K562 (cell line): ENCODE results near the gene VARS1. TPM values are rescaled to one million over a fixed set of nuclear protein-coding genes. Genes with fewer than 3 reads are reported as not detected.
A peak's percentile ranks its signal among the peaks of the same experiment; 100 is the strongest.

Experiments
- BMI1 ChIP-seq: fragments of 150-350 bp; IDR thresholded peaks from 2 replicates; pipeline ENCODE4 v1.6.1; 2014; ENCODE audit warnings: low read length
- CCAR2 ChIP-seq: fragments of 200-400 bp; formaldehyde crosslinking; IDR thresholded peaks from 2 replicates; pipeline ENCODE4 v1.6.1; 2017; ENCODE audit warnings: mild to moderate bottlenecking, low read depth, low read length
- E2F3 ChIP-seq: fragments of 250-450 bp; sonication (Bioruptor Pico); IDR thresholded peaks from 2 replicates; pipeline ENCODE4 v1.4.0; 2020; ENCODE audit warnings: mild to moderate bottlenecking
- ELF1 ChIP-seq: fragments of 200-800 bp; sonication (Bioruptor generic); IDR thresholded peaks from 2 replicates; pipeline ENCODE4 v1.6.1; 2016; ENCODE audit warnings: missing genetic modification characterization, missing compliant biosample characterization
- ETS1 ChIP-seq: conservative IDR thresholded peaks from 2 replicates; pipeline ENCODE4 v1.6.1; 2011; ENCODE audit warnings: low read depth, mild to moderate bottlenecking, low read length; ENCODE audit not compliant: control insufficient read depth
- ETS2 ChIP-seq: IDR thresholded peaks from 2 replicates; pipeline ENCODE4 v1.6.1; 2016; ENCODE audit warnings: borderline replicate concordance, missing genetic modification characterization, mild to moderate bottlenecking, moderate library complexity, missing compliant biosample characterization; ENCODE audit not compliant: poor library complexity, severe bottlenecking
- HDAC1 ChIP-seq, 2 experiments: fragments of 450-650 bp; IDR thresholded peaks; 2 replicates each; pipeline ENCODE4 v1.6.1; 2016 to 2017; ENCODE audit warnings: inconsistent platforms in 1 of 2, mild to moderate bottlenecking in 1 of 2, moderate library complexity in 1 of 2
- HINFP ChIP-seq: fragments of 450-650 bp; conservative IDR thresholded peaks from 2 replicates; pipeline ENCODE4 v1.6.1; 2016; ENCODE audit warnings: missing genetic modification characterization, low read depth, mild to moderate bottlenecking, control low read depth, missing compliant biosample characterization
- HIVEP1 ChIP-seq: fragments of 250-450 bp; sonication (Bioruptor Pico); IDR thresholded peaks from 2 replicates; pipeline ENCODE4 v1.4.0; 2020; ENCODE audit warnings: mild to moderate bottlenecking
- KAT7 ChIP-seq: sonication (generic); formaldehyde crosslinking; IDR thresholded peaks from 2 replicates; pipeline ENCODE4 v1.8.0; 2022; ENCODE audit warnings: missing genetic modification reagents, mild to moderate bottlenecking, borderline replicate concordance
- L3MBTL2 ChIP-seq: fragments of 450-650 bp; IDR thresholded peaks from 2 replicates; pipeline ENCODE4 v1.6.1; 2016; ENCODE audit warnings: mild to moderate bottlenecking, moderate library complexity
- NR4A1 ChIP-seq, 2 experiments: fragments of 250-450 bp in 1 of 2; fragments of 450-650 bp in 1 of 2; sonication (Bioruptor Pico) in 1 of 2; IDR thresholded peaks; 2 replicates each; pipeline versions ENCODE4 v1.4.0 to v1.6.1; 2016 to 2020; ENCODE audit warnings: mild to moderate bottlenecking in 2 of 2, missing compliant biosample characterization in 1 of 2, missing genetic modification characterization in 1 of 2, moderate library complexity in 1 of 2
- RBM34 ChIP-seq: fragments of 200-400 bp; formaldehyde crosslinking; IDR thresholded peaks from 2 replicates; pipeline ENCODE4 v1.6.1; 2018; ENCODE audit warnings: low read length, borderline replicate concordance; ENCODE audit not compliant: insufficient read depth
- RUNX1 ChIP-seq: sonication (generic); IDR thresholded peaks from 2 replicates; pipeline ENCODE4 v1.6.1; 2016; ENCODE audit warnings: antibody characterized with exemption, low read depth
- TSHZ1 ChIP-seq: fragments of 250-450 bp; sonication (Bioruptor Pico); IDR thresholded peaks from 2 replicates; pipeline ENCODE4 v1.4.0; 2020; ENCODE audit warnings: mild to moderate bottlenecking, moderate library complexity
- ZNF133 ChIP-seq: fragments of 250-450 bp; sonication (Bioruptor Pico); IDR thresholded peaks from 2 replicates; pipeline ENCODE4 v1.4.0; 2020; ENCODE audit warnings: mild to moderate bottlenecking
- ZZZ3 ChIP-seq: fragments of 450-650 bp; IDR thresholded peaks from 2 replicates; pipeline ENCODE4 v1.6.1; 2016; ENCODE audit warnings: antibody characterized with exemption, mild to moderate bottlenecking, moderate library complexity
- polyA plus RNA-seq, 8 experiments: library from polyadenylated mRNA; depleted of rRNA in 4 of 8; stranded (reverse) in 5 of 8; unstranded in 3 of 8; fragments of >200 nt; fragmentation: Nextera tagmentation in 2 of 8; fragmentation: Illumina TruSeq in 1 of 8; extraction: Ambion mirVana in 2 of 8; extraction: Trizol in 1 of 8; gene quantifications; 2 replicates each; pipeline versions ENCODE4 v1.2.1 to v1.2.3, GENCODE V29; 2011 to 2014; ENCODE audit warnings: inconsistent platforms in 1 of 8, missing spikeins in 1 of 8
- total RNA-seq, 7 experiments: library from RNA; depleted of rRNA in 6 of 7; stranded (reverse); fragments of >200 nt in 6 of 7; fragmentation: Illumina TruSeq in 2 of 7; extraction: Trizol in 2 of 7; gene quantifications; 2 replicates each; pipeline versions ENCODE4 v1.2.1 to v1.2.3, GENCODE V29; 2011 to 2021; ENCODE audit warnings: low replicate concordance in 1 of 7
- TF ChIP-seq, protein P1 (sequence below): fragments of 450-650 bp; IDR thresholded peaks from 2 replicates; pipeline ENCODE4 v1.7.1; 2018; ENCODE audit warnings: mild to moderate bottlenecking, low read depth; ENCODE audit not compliant: partially characterized antibody

VARS1 gene
- total and polyA plus RNA-seq, 9 of the 15 experiments (the other 6 are each of a cell fraction or from before 2014, with no cell fraction given), result 2.9 to 488 (median 130) TPM

- no peak for TF ChIP-seq BMI1
- TF ChIP-seq, protein P1, sequence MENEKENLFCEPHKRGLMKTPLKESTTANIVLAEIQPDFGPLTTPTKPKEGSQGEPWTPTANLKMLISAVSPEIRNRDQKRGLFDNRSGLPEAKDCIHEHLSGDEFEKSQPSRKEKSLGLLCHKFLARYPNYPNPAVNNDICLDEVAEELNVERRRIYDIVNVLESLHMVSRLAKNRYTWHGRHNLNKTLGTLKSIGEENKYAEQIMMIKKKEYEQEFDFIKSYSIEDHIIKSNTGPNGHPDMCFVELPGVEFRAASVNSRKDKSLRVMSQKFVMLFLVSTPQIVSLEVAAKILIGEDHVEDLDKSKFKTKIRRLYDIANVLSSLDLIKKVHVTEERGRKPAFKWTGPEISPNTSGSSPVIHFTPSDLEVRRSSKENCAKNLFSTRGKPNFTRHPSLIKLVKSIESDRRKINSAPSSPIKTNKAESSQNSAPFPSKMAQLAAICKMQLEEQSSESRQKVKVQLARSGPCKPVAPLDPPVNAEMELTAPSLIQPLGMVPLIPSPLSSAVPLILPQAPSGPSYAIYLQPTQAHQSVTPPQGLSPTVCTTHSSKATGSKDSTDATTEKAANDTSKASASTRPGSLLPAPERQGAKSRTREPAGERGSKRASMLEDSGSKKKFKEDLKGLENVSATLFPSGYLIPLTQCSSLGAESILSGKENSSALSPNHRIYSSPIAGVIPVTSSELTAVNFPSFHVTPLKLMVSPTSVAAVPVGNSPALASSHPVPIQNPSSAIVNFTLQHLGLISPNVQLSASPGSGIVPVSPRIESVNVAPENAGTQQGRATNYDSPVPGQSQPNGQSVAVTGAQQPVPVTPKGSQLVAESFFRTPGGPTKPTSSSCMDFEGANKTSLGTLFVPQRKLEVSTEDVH, result peak; percentile 59
- TF ChIP-seq RBM34, result no peak
- peak; percentile 73; the same call in 1 of the 2 replicates for TF ChIP-seq HINFP
- TF ChIP-seq ETS1, result peak; percentile 71; the same call in 1 of the 2 replicates
- no peak for TF ChIP-seq ELF1 (tag)
- TF ChIP-seq ZZZ3, result no peak
- TF ChIP-seq ZNF133 (CRISPR knock-in tag), result no peak
- peak; percentile 66 for TF ChIP-seq L3MBTL2
- TF ChIP-seq HDAC1 (IDR thresholded peaks at IDR 0.05), result peak in 1 of 2 experiments; percentile 78; a peak in 1 of 4 replicates
- peak; percentile 19; the same call in 1 of the 2 replicates for TF ChIP-seq E2F3 (CRISPR knock-in tag)
- no peak for TF ChIP-seq TSHZ1 (CRISPR knock-in tag)
- TF ChIP-seq NR4A1 (CRISPR knock-in tag; IDR thresholded peaks at IDR 0.05), result peak; percentile 93; the same call in 1 of the 2 replicates
- TF ChIP-seq NR4A1 (tag; IDR thresholded peaks at IDR 0.05), result 0 out of 2 replicates have a peak, but pooled peaks have one; percentile 30
- 0 out of 2 replicates have a peak, but pooled peaks have one; percentile 78 for TF ChIP-seq CCAR2
- no peak for TF ChIP-seq ETS2
- TF ChIP-seq RUNX1, result peak; percentile 91; the same call in 1 of the 2 replicates
- no peak for TF ChIP-seq HIVEP1 (CRISPR knock-in tag)
- TF ChIP-seq KAT7 (CRISPR knock-in tag), result no peak; the same call in 1 of the 2 replicates
Measured at GRCh38 chr6:31769684-31770371, 25.7 kb downstream of the VARS1 start (continued).
